NCI-H748 (cell line): Measurements from ENCODE around the gene IGSF3.
"Not testable (repeated sequence)": the region's sequence is repeated elsewhere in the genome, so short reads cannot be mapped to it uniquely, and the experiment has no call there.

Experiments used
- DNase-seq: peaks from one replicate; lab custom pipeline; 2025; ENCODE audit not compliant: unreplicated experiment; lab: John Stamatoyannopoulos, UW

IGSF3 gene

GRCh38 chr1:116631996-116632925 is 35.3 kb downstream of the IGSF3 start:
- DNase-seq, result not testable (repeated sequence)

GRCh38 chr1:116631554-116631953 is 36.0 kb downstream of the IGSF3 start:
- not testable (repeated sequence) for DNase-seq

GRCh38 chr1:116630057-116630456 is 37.5 kb downstream of the IGSF3 start:
- DNase-seq, result peak; percentile 55

GRCh38 chr1:116629441-116629840 is 38.1 kb downstream of the IGSF3 start:
- peak; percentile 26 for DNase-seq

- DNase-seq, result no peak
These were observed 39.1 kb downstream of the IGSF3 start for GRCh38 chr1:116628448-116628847.

GRCh38 chr1:116627357-116627756 is 40.2 kb downstream of the IGSF3 start:
- DNase-seq, result not testable (repeated sequence)

- DNase-seq, result not testable (repeated sequence)
These were observed 40.6 kb downstream of the IGSF3 start for GRCh38 chr1:116626915-116627314.

- DNase-seq, result not testable (repeated sequence)
These were observed 42.4 kb downstream of the IGSF3 start for GRCh38 chr1:116625155-116625554.

- no peak for DNase-seq
These were observed 43.5 kb downstream of the IGSF3 start for GRCh38 chr1:116624040-116624439.

GRCh38 chr1:116622496-116622895 is 45.0 kb downstream of the IGSF3 start:
- not testable (repeated sequence) for DNase-seq

GRCh38 chr1:116621756-116622155 is 45.8 kb downstream of the IGSF3 start:
- DNase-seq, result not testable (repeated sequence)

- DNase-seq, result not testable (repeated sequence)
These were observed 47.1 kb downstream of the IGSF3 start for GRCh38 chr1:116620392-116620791.

GRCh38 chr1:116619106-116619505 is 48.4 kb downstream of the IGSF3 start:
- peak; percentile 83 for DNase-seq

- not testable (repeated sequence) for DNase-seq
These were observed 49.7 kb downstream of the IGSF3 start for GRCh38 chr1:116617808-116618207.

GRCh38 chr1:116613825-116614224 is 53.7 kb downstream of the IGSF3 start:
- not testable (repeated sequence) for DNase-seq

GRCh38 chr1:116609801-116610371 is 57.6 kb downstream of the IGSF3 start:
- DNase-seq, result not testable (repeated sequence)

- not testable (repeated sequence) for DNase-seq
These were observed 58.7 kb downstream of the IGSF3 start for GRCh38 chr1:116608841-116609240.

- not testable (repeated sequence) for DNase-seq
These were observed 59.4 kb downstream of the IGSF3 start for GRCh38 chr1:116608151-116608550.

- not testable (repeated sequence) for DNase-seq
These were observed 60.1 kb downstream of the IGSF3 start for GRCh38 chr1:116607463-116607862.

GRCh38 chr1:116606067-116606466 is 61.5 kb downstream of the IGSF3 start:
- not testable (repeated sequence) for DNase-seq

- DNase-seq, result no peak
These were observed 62.2 kb downstream of the IGSF3 start for GRCh38 chr1:116605315-116605714.

GRCh38 chr1:116604408-116604807 is 63.1 kb downstream of the IGSF3 start:
- DNase-seq, result not testable (repeated sequence)
